Astrocyte (in vitro differentiated cells and primary cell): ENCODE measurements around the gene RAB3A. TPM values are rescaled to one million over a fixed set of nuclear protein-coding genes. Genes with fewer than 3 reads are reported as not detected.
"Not testable (repeated sequence)": the region's sequence is repeated elsewhere in the genome, so short reads cannot be mapped to it uniquely, and the experiment has no call there.

Experiments used
- DNase-seq: peaks from one replicate; pipeline ENCODE4 v3.0.0-alpha.2; 2010; ENCODE audit warnings: low read depth
- FAIRE-seq: peaks from 2 replicates; lab custom pipeline; 2011; peaks lifted over from hg19 to GRCh38; lab: Jason Lieb, UNC
- H2AFZ ChIP-seq: 2 replicates; pipeline ENCODE4 v1.6.0; 2012; ENCODE audit warnings: low read depth, low read length, inconsistent platforms
- H3K27ac ChIP-seq: 2 replicates; pipeline ENCODE4 v1.5.1; 2011; ENCODE audit warnings: low read depth, low read length, inconsistent platforms
- H3K27me3 ChIP-seq: 2 replicates; pipeline ENCODE4 v1.6.0; 2011; ENCODE audit warnings: low read length, inconsistent platforms; ENCODE audit not compliant: insufficient read depth
- H3K36me3 ChIP-seq: 2 replicates; pipeline ENCODE4 v1.5.1; 2011; ENCODE audit warnings: low read length, inconsistent platforms; ENCODE audit not compliant: insufficient read depth
- H3K4me1 ChIP-seq: 2 replicates; pipeline ENCODE4 v1.5.1; 2011; ENCODE audit warnings: low read length, inconsistent platforms; ENCODE audit not compliant: insufficient read depth
- H3K4me2 ChIP-seq: 2 replicates; pipeline ENCODE4 v1.6.0; 2012; ENCODE audit warnings: low read length, inconsistent platforms
- H3K4me3 ChIP-seq: 2 replicates; pipeline ENCODE4 v1.5.1; 2011; ENCODE audit warnings: low read depth, mild to moderate bottlenecking, low read length, inconsistent platforms; ENCODE audit not compliant: insufficient read depth
- H3K79me2 ChIP-seq: 2 replicates; pipeline ENCODE4 v1.6.0; 2012; ENCODE audit warnings: mild to moderate bottlenecking, low read length, inconsistent platforms; ENCODE audit not compliant: insufficient read depth
- H3K9ac ChIP-seq: 2 replicates; pipeline ENCODE4 v1.6.0; 2012; ENCODE audit warnings: mild to moderate bottlenecking, low read length, inconsistent platforms
- H3K9me3 ChIP-seq: 2 replicates; pipeline ENCODE4 v1.5.1; 2012; ENCODE audit warnings: low read depth, mild to moderate bottlenecking, low read length, inconsistent platforms; ENCODE audit not compliant: insufficient read depth
- H4K20me1 ChIP-seq: 2 replicates; pipeline ENCODE4 v1.6.0; 2012; ENCODE audit warnings: low read length, inconsistent platforms; ENCODE audit not compliant: insufficient read depth
- H3K27ac Mint-ChIP-seq: one replicate; pipeline ENCODE4 v1.8.0; 2021; ENCODE audit warnings: mild to moderate bottlenecking, mixed read lengths; ENCODE audit not compliant: unreplicated experiment
- H3K27me3 Mint-ChIP-seq: one replicate; pipeline ENCODE4 v1.8.0; 2021; ENCODE audit warnings: low read depth, mixed read lengths; ENCODE audit not compliant: unreplicated experiment
- H3K36me3 Mint-ChIP-seq: one replicate; pipeline ENCODE4 v1.8.0; 2021; ENCODE audit warnings: low read depth, mixed read lengths; ENCODE audit not compliant: unreplicated experiment
- H3K4me1 Mint-ChIP-seq: one replicate; pipeline ENCODE4 v1.8.0; 2021; ENCODE audit warnings: low read depth, mixed read lengths; ENCODE audit not compliant: unreplicated experiment
- H3K4me3 Mint-ChIP-seq: one replicate; pipeline ENCODE4 v1.8.0; 2021; ENCODE audit warnings: mild to moderate bottlenecking, moderate library complexity, mixed read lengths; ENCODE audit not compliant: unreplicated experiment
- H3K9me3 Mint-ChIP-seq: one replicate; pipeline ENCODE4 v1.8.0; 2021; ENCODE audit warnings: mild to moderate bottlenecking, mixed read lengths; ENCODE audit not compliant: unreplicated experiment
- EZH2 ChIP-seq: IDR thresholded peaks from 2 replicates; pipeline ENCODE4 v1.6.1; 2012; ENCODE audit warnings: mild to moderate bottlenecking, low read length, inconsistent platforms; ENCODE audit not compliant: insufficient read depth
- total RNA-seq: library from RNA; stranded (reverse); gene quantifications from 2 replicates; pipeline ENCODE4 v1.2.1, GENCODE V29; 2021
- TF ChIP-seq, protein P1 (sequence below): IDR thresholded peaks from 2 replicates; pipeline ENCODE4 v1.5.1; 2011; ENCODE audit warnings: low read depth, mild to moderate bottlenecking, inconsistent platforms, low read length, moderate library complexity; ENCODE audit not compliant: insufficient read depth

The RAB3A gene
- total RNA-seq, 1 donor from 2014 or later = 7.5 TPM

GRCh38 chr19:18211683-18212082 lies 7.8 kb upstream of the RAB3A start:
- no peak overlapping the region for H3K4me3 Mint-ChIP-seq
- H3K4me1 Mint-ChIP-seq = peaks cover 5% of the 10 kb centered on the region

GRCh38 chr19:18209912-18210311 lies 6.1 kb upstream of the RAB3A start:
- not testable (repeated sequence) for H3K27ac ChIP-seq, H2AFZ ChIP-seq, H3K36me3 ChIP-seq, H3K79me2 ChIP-seq, H3K36me3 Mint-ChIP-seq, H4K20me1 ChIP-seq, H3K27me3 ChIP-seq, H3K4me3 ChIP-seq, H3K9me3 ChIP-seq, FAIRE-seq, H3K4me1 Mint-ChIP-seq, H3K27ac Mint-ChIP-seq, H3K4me1 ChIP-seq, DNase-seq, H3K4me2 ChIP-seq, H3K9me3 Mint-ChIP-seq, H3K9ac ChIP-seq, H3K4me3 Mint-ChIP-seq
- H3K27me3 Mint-ChIP-seq = peaks cover 13% of the 10 kb centered on the region

More at GRCh38 chr19:18211683-18212082, 7.8 kb upstream of the RAB3A start:
- Histone ChIP-seq H2AFZ (no peak overlapping the region), H3K9me3 (no peaks in the 10 kb centered on the region), H3K4me3 (no peak overlapping the region), H3K36me3 (no peaks in the 10 kb centered on the region), H3K27me3 (no peaks in the 10 kb centered on the region), H3K27ac (no peak overlapping the region), H4K20me1 (no peaks in the 10 kb centered on the region), H3K4me2 (no peak overlapping the region), H3K9ac (no peak overlapping the region), H3K4me1 (peaks cover 6% of the 10 kb centered on the region), H3K79me2 (no peaks in the 10 kb centered on the region)
- no peaks in the 10 kb centered on the region for H3K9me3 Mint-ChIP-seq
- H3K27ac Mint-ChIP-seq = no peak overlapping the region
- H3K36me3 Mint-ChIP-seq = no peaks in the 10 kb centered on the region
- no peak for FAIRE-seq
- TF ChIP-seq, protein P1, sequence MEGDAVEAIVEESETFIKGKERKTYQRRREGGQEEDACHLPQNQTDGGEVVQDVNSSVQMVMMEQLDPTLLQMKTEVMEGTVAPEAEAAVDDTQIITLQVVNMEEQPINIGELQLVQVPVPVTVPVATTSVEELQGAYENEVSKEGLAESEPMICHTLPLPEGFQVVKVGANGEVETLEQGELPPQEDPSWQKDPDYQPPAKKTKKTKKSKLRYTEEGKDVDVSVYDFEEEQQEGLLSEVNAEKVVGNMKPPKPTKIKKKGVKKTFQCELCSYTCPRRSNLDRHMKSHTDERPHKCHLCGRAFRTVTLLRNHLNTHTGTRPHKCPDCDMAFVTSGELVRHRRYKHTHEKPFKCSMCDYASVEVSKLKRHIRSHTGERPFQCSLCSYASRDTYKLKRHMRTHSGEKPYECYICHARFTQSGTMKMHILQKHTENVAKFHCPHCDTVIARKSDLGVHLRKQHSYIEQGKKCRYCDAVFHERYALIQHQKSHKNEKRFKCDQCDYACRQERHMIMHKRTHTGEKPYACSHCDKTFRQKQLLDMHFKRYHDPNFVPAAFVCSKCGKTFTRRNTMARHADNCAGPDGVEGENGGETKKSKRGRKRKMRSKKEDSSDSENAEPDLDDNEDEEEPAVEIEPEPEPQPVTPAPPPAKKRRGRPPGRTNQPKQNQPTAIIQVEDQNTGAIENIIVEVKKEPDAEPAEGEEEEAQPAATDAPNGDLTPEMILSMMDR = no peak
- TF ChIP-seq EZH2 = no peak
- no peak for DNase-seq
- H3K27me3 Mint-ChIP-seq = peaks cover 13% of the 10 kb centered on the region

GRCh38 chr19:18208098-18208951 lies 4.5 kb upstream of the RAB3A start:
- Histone ChIP-seq H3K79me2 (peaks cover under 1% of the 10 kb centered on the region), H3K27me3 (no peaks in the 10 kb centered on the region), H3K9ac (no peak overlapping the region), H4K20me1 (peaks cover under 1% of the 10 kb centered on the region), H2AFZ (no peak overlapping the region), H3K27ac (no peak overlapping the region), H3K4me1 (peaks cover 12% of the 10 kb centered on the region), H3K4me2 (peak overlapping the region; percentile 10), H3K4me3 (no peak overlapping the region), H3K9me3 (no peaks in the 10 kb centered on the region), H3K36me3 (no peaks in the 10 kb centered on the region)
- Mint-ChIP-seq H3K9me3 (peaks cover under 1% of the 10 kb centered on the region), H3K27me3 (peaks cover 13% of the 10 kb centered on the region), H3K4me1 (no peaks in the 10 kb centered on the region), H3K27ac (no peak overlapping the region), H3K36me3 (no peaks in the 10 kb centered on the region), H3K4me3 (no peak overlapping the region)
- FAIRE-seq (no peak), DNase-seq (peak; percentile 55)
- TF ChIP-seq, protein P1 = no peak
- no peak for TF ChIP-seq EZH2
